Measurements from ENCODE around the gene TRIM41. TPM values are rescaled to one million over a fixed set of nuclear protein-coding genes. Genes with fewer than 3 reads are reported as not detected.

Gene TRIM41
- total and polyA plus RNA-seq, 2 experiments from 2014 or later, result 2.0 to 14.9 TPM

GRCh38 chr5:181245427-181246275 is 22.6 kb downstream of the TRIM41 start:
- peak overlapping the region; percentile 57 for H3K4me3 ChIP-seq
- H3K27ac ChIP-seq, result peak overlapping the region; percentile 93
- peaks cover 53% of the 10 kb centered on the region for H4K20me1 ChIP-seq (ENCODE audit: insufficient read depth, poor library complexity, severe bottlenecking)
- peaks cover 7% of the 10 kb centered on the region for H3K36me3 ChIP-seq (replicated peaks; ENCODE audit: insufficient read depth, low read depth)
- no peaks in the 10 kb centered on the region for H3K9me2 ChIP-seq (replicated peaks; ENCODE audit: insufficient read depth)
- no peak for TF ChIP-seq CTCF (IDR thresholded peaks at IDR 0.05; ENCODE audit: poor library complexity)
- peak overlapping the region; percentile 73 for H2AFZ ChIP-seq
- no peaks in the 10 kb centered on the region for H3K27me3 ChIP-seq
- DNase-seq (ENCODE audit: low spot score), result peak; percentile 27
- peaks cover 52% of the 10 kb centered on the region for H3K4me1 ChIP-seq (ENCODE audit: insufficient read depth)
- peak overlapping the region; percentile 90 for H3K4me2 ChIP-seq
- H3K9me3 ChIP-seq (ENCODE audit: low read depth), result no peaks in the 10 kb centered on the region
- H3K79me2 ChIP-seq, result peaks cover 84% of the 10 kb centered on the region
- 36% methylated on average over 33 of the region's 34 CpGs for WGBS (ENCODE audit: low lambda C conversion rate, missing lambda C conversion rate)

GRCh38 chr5:181246276-181247049 is 23.4 kb downstream of the TRIM41 start:
- Histone ChIP-seq H3K4me2 (peak overlapping the region; percentile 90), H3K9me3 (ENCODE audit: low read depth) (no peaks in the 10 kb centered on the region), H4K20me1 (ENCODE audit: insufficient read depth, poor library complexity, severe bottlenecking) (peaks cover 53% of the 10 kb centered on the region), H3K4me1 (ENCODE audit: insufficient read depth) (peaks cover 49% of the 10 kb centered on the region), H3K9me2 (replicated peaks; ENCODE audit: insufficient read depth) (no peaks in the 10 kb centered on the region), H3K27ac (peak overlapping the region; percentile 93), H3K79me2 (peaks cover 84% of the 10 kb centered on the region), H3K4me3 (peak overlapping the region; percentile 82), H3K36me3 (replicated peaks; ENCODE audit: insufficient read depth, low read depth) (peaks cover 7% of the 10 kb centered on the region), H3K27me3 (no peaks in the 10 kb centered on the region), H2AFZ (peak overlapping the region; percentile 77)
- WGBS (ENCODE audit: low lambda C conversion rate, missing lambda C conversion rate), result 2% methylated on average over 42 of the region's 55 CpGs
- peak; percentile 95 for DNase-seq (ENCODE audit: low spot score)
- TF ChIP-seq CTCF (IDR thresholded peaks at IDR 0.05; ENCODE audit: poor library complexity), result no peak
- no peak for TF ChIP-seq EZH2phosphoT487 (IDR thresholded peaks at IDR 0.05; ENCODE audit: low read depth, severe bottlenecking, unreplicated experiment)
- TF ChIP-seq EZH2 (IDR thresholded peaks at IDR 0.05; ENCODE audit: borderline replicate concordance), result no peak

- H3K36me3 ChIP-seq (replicated peaks; ENCODE audit: insufficient read depth, low read depth), result no peaks in the 10 kb centered on the region
- no peaks in the 10 kb centered on the region for H3K9me2 ChIP-seq (replicated peaks; ENCODE audit: insufficient read depth)
- peak overlapping the region; percentile 93 for H3K27ac ChIP-seq
- H3K79me2 ChIP-seq, result peaks cover 84% of the 10 kb centered on the region
- H4K20me1 ChIP-seq (ENCODE audit: insufficient read depth, poor library complexity, severe bottlenecking), result peaks cover 50% of the 10 kb centered on the region
- no peaks in the 10 kb centered on the region for H3K27me3 ChIP-seq
- DNase-seq (ENCODE audit: low spot score), result no peak
- 63% methylated on average over 4 of the region's 4 CpGs for WGBS (ENCODE audit: low lambda C conversion rate, missing lambda C conversion rate)
- peaks cover 39% of the 10 kb centered on the region for H3K4me1 ChIP-seq (ENCODE audit: insufficient read depth)
- H3K9me3 ChIP-seq (ENCODE audit: low read depth), result no peaks in the 10 kb centered on the region
- peak overlapping the region; percentile 82 for H3K4me3 ChIP-seq
- peak overlapping the region; percentile 90 for H3K4me2 ChIP-seq
- TF ChIP-seq CTCF (IDR thresholded peaks at IDR 0.05; ENCODE audit: poor library complexity) (no peak), EZH2 (IDR thresholded peaks at IDR 0.05; ENCODE audit: borderline replicate concordance) (no peak), EZH2phosphoT487 (IDR thresholded peaks at IDR 0.05; ENCODE audit: low read depth, severe bottlenecking, unreplicated experiment) (no peak)
- no peak overlapping the region for H2AFZ ChIP-seq
Measured at GRCh38 chr5:181248277-181248676, 25.2 kb downstream of the TRIM41 start.
